PC-3 (cell line): Measurements from ENCODE around the gene DPY30. TPM values are rescaled to one million over a fixed set of nuclear protein-coding genes. Genes with fewer than 3 reads are reported as not detected.

ENCODE experiments used
- ATAC-seq: fragments of 200-7000 bp; cut with Tn5 transposase; 2 replicates; pipeline ENCODE4 v1.9.1; 2020; ENCODE audit warnings: mild to moderate bottlenecking, moderate library complexity
- BruUV-seq: library from RNA; stranded (reverse); fragments of 400-500 nt; replicated peaks from 2 replicates; lab custom pipeline; 2021; lab: Mats Ljungman, UMichigan
- CTCF ChIA-PET: fragments of 300-600 bp; sonication (Branson Sonifier 250); formaldehyde crosslinking; loops from one replicate; lab custom pipeline; 2022; ENCODE audit warnings: antibody characterized with exemption; lab: Charles Lee
- POLR2A ChIA-PET: fragments of 300-600 bp; sonication (Branson Sonifier 250); formaldehyde crosslinking; loops from one replicate; lab custom pipeline; 2022; ENCODE audit warnings: antibody characterized with exemption; ENCODE audit not compliant: unreplicated experiment; lab: Charles Lee
- DNase-seq: peaks from one replicate; pipeline ENCODE4 v3.0.0-alpha.2; 2015
- H2AFZ ChIP-seq: fragments of 300-600 bp; sonication (generic); 2 replicates; pipeline ENCODE4 v1.6.0; 2016; ENCODE audit warnings: antibody characterized with exemption, low read length
- H3F3A ChIP-seq: fragments of 300-600 bp; sonication (generic); one replicate; pipeline ENCODE4 v1.6.0; 2017; ENCODE audit warnings: antibody characterized with exemption, low read length, control low read depth, mild to moderate bottlenecking; ENCODE audit not compliant: unreplicated experiment
- H3K27ac ChIP-seq: fragments of 300-600 bp; sonication (generic); 2 replicates; pipeline ENCODE4 v1.5.1; 2016; ENCODE audit warnings: mild to moderate bottlenecking, low read length
- H3K27me3 ChIP-seq: fragments of 300-600 bp; sonication (generic); 2 replicates; pipeline ENCODE4 v1.6.1; 2016; ENCODE audit warnings: low read length, mixed read lengths
- H3K36me3 ChIP-seq: fragments of 300-600 bp; sonication (generic); 2 replicates; pipeline ENCODE4 v1.6.1; 2016; ENCODE audit warnings: low read depth, mixed run types, low read length, mixed read lengths
- H3K4me1 ChIP-seq: fragments of 300-600 bp; sonication (generic); 2 replicates; pipeline ENCODE4 v1.5.1; 2016; ENCODE audit warnings: low read length; ENCODE audit not compliant: insufficient read depth
- H3K4me2 ChIP-seq: fragments of 300-600 bp; sonication (generic); 2 replicates; pipeline ENCODE4 v1.6.0; 2016; ENCODE audit warnings: low read length
- H3K4me3 ChIP-seq: fragments of 300-600 bp; sonication (generic); 2 replicates; pipeline ENCODE4 v1.5.1; 2016; ENCODE audit warnings: mild to moderate bottlenecking, low read length, mixed read lengths
- H3K79me2 ChIP-seq: fragments of 300-600 bp; sonication (generic); 2 replicates; pipeline ENCODE4 v1.6.1; 2017; ENCODE audit warnings: low read length, mixed read lengths
- H3K9ac ChIP-seq: fragments of 300-600 bp; sonication (generic); 2 replicates; pipeline ENCODE4 v1.6.0; 2016; ENCODE audit warnings: mild to moderate bottlenecking, low read length
- H3K9me2 ChIP-seq: fragments of 300-600 bp; sonication (generic); replicated peaks from 2 replicates; pipeline ENCODE4 v1.6.1; 2016; ENCODE audit warnings: mixed run types, low read length, mixed read lengths
- H3K9me3 ChIP-seq: fragments of 300-600 bp; sonication (generic); 2 replicates; pipeline ENCODE4 v1.6.1; 2016; ENCODE audit warnings: low read length, mixed read lengths
- H4K20me1 ChIP-seq: fragments of 300-600 bp; sonication (generic); 2 replicates; pipeline ENCODE4 v1.6.1; 2016; ENCODE audit warnings: low read length, mixed read lengths
- CTCF ChIP-seq: fragments of 300-600 bp; sonication (generic); conservative IDR thresholded peaks from 2 replicates; pipeline ENCODE4 v1.5.1; 2017; ENCODE audit warnings: antibody characterized with exemption, low read depth, mild to moderate bottlenecking, low read length
- EZH2 ChIP-seq: fragments of 300-600 bp; sonication (generic); IDR thresholded peaks from one replicate; pipeline ENCODE4 v1.6.1; 2017; ENCODE audit warnings: antibody characterized with exemption, mild to moderate bottlenecking, low read length; ENCODE audit not compliant: unreplicated experiment
- EZH2phosphoT487 ChIP-seq: fragments of 300-600 bp; sonication (generic); IDR thresholded peaks from 2 replicates; pipeline ENCODE4 v1.6.1; 2018; ENCODE audit warnings: mild to moderate bottlenecking, antibody characterized with exemption, low read length, borderline replicate concordance
- intact Hi-C: fragments of 100-400 bp; cut with micrococcal nuclease; formaldehyde crosslinking; loops from 2 replicates; pipeline ENCODE4 v1.9.0; 2023
- total RNA-seq: library from RNA; depleted of rRNA; stranded (reverse); fragments of >200 nt; gene quantifications from 2 replicates; pipeline ENCODE4 v1.2.3, GENCODE V29; 2014

DPY30 gene
- total RNA-seq, 1 experiment from 2014 or later: 127 TPM

GRCh38 chr2:31998731-31999383 lies 40.7 kb downstream of the DPY30 start:
- no peak for DNase-seq
- TF ChIP-seq CTCF: no peak
- no peak for TF ChIP-seq EZH2
- TF ChIP-seq EZH2phosphoT487: no peak
- Histone ChIP-seq H2AFZ (no peak overlapping the region), H3K27me3 (no peaks in the 10 kb centered on the region), H3K4me1 (peaks cover 5% of the 10 kb centered on the region; the same call in 1 of the 2 replicates), H3F3A (no peaks in the 10 kb centered on the region), H4K20me1 (peaks cover 11% of the 10 kb centered on the region; the same call in 1 of the 2 replicates), H3K36me3 (no peaks in the 10 kb centered on the region), H3K79me2 (peaks cover 92% of the 10 kb centered on the region), H3K4me3 (no peak overlapping the region), H3K4me2 (no peak overlapping the region), H3K9me3 (no peaks in the 10 kb centered on the region), H3K27ac (no peak overlapping the region), H3K9ac (no peak overlapping the region), H3K9me2 (no peaks in the 10 kb centered on the region)
- CTCF ChIA-PET: no interaction called here
- BruUV-seq: no TSS peak
- POLR2A ChIA-PET: interaction anchor here (0.6 kb wide), 1 partner anchor 109 kb away, joined by 4 read pairs; no protein-coding TSS in a partner anchor
- intact Hi-C loops: no loop called here
- ATAC-seq: no peak

DNA sequence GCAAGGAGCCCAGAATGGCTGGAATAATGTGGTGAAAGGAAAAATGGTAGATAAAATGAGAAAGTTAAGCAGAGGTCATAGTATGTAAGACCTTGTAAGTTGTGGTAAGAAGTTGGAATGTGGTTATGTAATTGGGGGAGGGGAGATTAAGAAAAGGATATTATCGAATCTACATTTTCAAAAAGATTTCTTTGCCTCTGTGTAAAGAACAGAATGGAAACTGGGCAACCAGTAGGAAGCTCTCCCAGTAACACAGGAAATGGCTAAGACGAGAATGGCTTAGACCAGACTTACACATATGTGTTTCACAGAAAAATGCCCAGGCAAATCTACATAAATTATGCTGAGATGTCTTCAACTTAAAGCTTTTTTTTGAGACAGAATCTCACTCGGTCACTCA lies 42.0 kb downstream of the DPY30 start:
- Histone ChIP-seq H3K9ac (no peak overlapping the region), H3K4me1 (peaks cover 4% of the 10 kb centered on the region; the same call in 1 of the 2 replicates), H3K9me3 (no peaks in the 10 kb centered on the region), H3K4me2 (no peak overlapping the region), H3K36me3 (no peaks in the 10 kb centered on the region), H3K9me2 (no peaks in the 10 kb centered on the region), H3K4me3 (no peak overlapping the region), H4K20me1 (peaks cover 9% of the 10 kb centered on the region; the same call in 1 of the 2 replicates), H2AFZ (no peak overlapping the region), H3K27ac (no peak overlapping the region), H3F3A (no peaks in the 10 kb centered on the region), H3K79me2 (peaks cover 91% of the 10 kb centered on the region), H3K27me3 (no peaks in the 10 kb centered on the region)
- intact Hi-C loops: no loop called here
- ChIA-PET CTCF (no interaction called here), POLR2A (no interaction called here)
- DNase-seq: no peak
- TF ChIP-seq EZH2phosphoT487 (no peak), CTCF (no peak), EZH2 (no peak)
- no peak for ATAC-seq
- BruUV-seq: no TSS peak

DNA sequence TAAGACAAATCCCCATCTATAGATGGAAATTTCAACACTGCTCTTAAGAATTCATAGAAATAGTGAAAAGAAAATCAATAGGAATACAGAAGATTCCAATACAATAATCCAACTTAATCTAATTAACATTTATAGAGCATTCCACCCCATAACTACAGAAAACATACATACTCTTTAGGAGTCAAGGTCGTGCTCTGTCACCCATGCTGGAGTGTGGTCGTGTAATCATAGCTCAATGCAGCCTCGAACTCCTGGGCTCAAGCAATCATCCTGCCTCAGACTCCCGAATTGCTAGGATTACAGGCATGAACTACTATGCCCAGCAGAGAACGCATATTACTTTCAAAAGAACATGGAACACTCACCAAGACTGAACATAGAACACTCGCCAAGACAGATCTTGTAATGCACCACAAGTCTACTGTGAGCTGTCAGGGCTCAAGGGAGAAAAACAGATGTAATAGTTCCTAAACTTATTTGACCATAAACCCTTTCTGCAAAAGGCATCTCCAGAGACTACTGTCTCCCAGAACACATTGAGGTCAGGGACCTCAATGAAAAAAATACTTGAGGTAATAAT lies 42.9 kb downstream of the DPY30 start:
- H3K4me3 ChIP-seq: no peak overlapping the region
- H2AFZ ChIP-seq: no peak overlapping the region
- TF ChIP-seq EZH2phosphoT487 (no peak), EZH2 (no peak), CTCF (no peak)
- H3K9me3 ChIP-seq: no peaks in the 10 kb centered on the region
- H3K27ac ChIP-seq: no peak overlapping the region
- CTCF ChIA-PET: no interaction called here
- no peak overlapping the region for H3K9ac ChIP-seq
- DNase-seq: no peak
- no peaks in the 10 kb centered on the region for H3K4me1 ChIP-seq
- BruUV-seq: no TSS peak
- ATAC-seq: no peak
- H3K9me2 ChIP-seq: no peaks in the 10 kb centered on the region
- H4K20me1 ChIP-seq: peaks cover 6% of the 10 kb centered on the region; the same call in 1 of the 2 replicates
- H3K36me3 ChIP-seq: no peaks in the 10 kb centered on the region
- no peak overlapping the region for H3K4me2 ChIP-seq
- intact Hi-C loops: no loop called here
- POLR2A ChIA-PET: no interaction called here
- no peaks in the 10 kb centered on the region for H3K27me3 ChIP-seq
- no peaks in the 10 kb centered on the region for H3F3A ChIP-seq
- peaks cover 94% of the 10 kb centered on the region for H3K79me2 ChIP-seq
